HL-60 (cell line): Measurements from ENCODE around the gene RNF144A.

ENCODE experiments used
- CTCF ChIP-seq: IDR thresholded peaks from one replicate; pipeline ENCODE4 v1.5.1; 2011; ENCODE audit warnings: low read length, control low read depth, inconsistent platforms; ENCODE audit not compliant: insufficient read depth
- GABPA ChIP-seq: IDR thresholded peaks from 2 replicates; pipeline ENCODE4 v1.6.1; 2012; ENCODE audit warnings: low read depth
- POLR2AphosphoS5 ChIP-seq: IDR thresholded peaks from 2 replicates; pipeline ENCODE4 v1.6.1; 2012; ENCODE audit warnings: low read depth

- no peak for TF ChIP-seq POLR2AphosphoS5
- TF ChIP-seq CTCF: no peak
- TF ChIP-seq GABPA: no peak
Measured at GRCh38 chr2:6934345-6934744, 17.1 kb downstream of the RNF144A start.
